Adrenal gland (tissue), 5 donors: ENCODE measurements around the gene RPGRIP1.

Experiments
- POLR2A ChIP-seq, 2 donors: fragments of 450-650 bp; IDR thresholded peaks; one replicate each; pipeline ENCODE4 v1.6.1; 2017; ENCODE audit warnings: antibody characterized with exemption in 2 of 2, mild to moderate bottlenecking in 2 of 2, moderate library complexity in 1 of 2
- TF ChIP-seq, protein P1 (sequence below), 6 experiments: fragments of 450-650 bp in 4 of 6; fragments of 200-600 bp in 2 of 6; sonication (generic) in 1 of 6; IDR thresholded peaks; 1 replicate in 5 of 6; 2 replicates in 1 of 6; pipeline versions ENCODE4 v1.5.1 to v1.8.0; 2016 to 2021; ENCODE audit warnings: antibody characterized with exemption in 6 of 6, mild to moderate bottlenecking in 2 of 6, moderate library complexity in 1 of 6
- donor health status: DM: no; HTN: no; CAD: no.

DNA sequence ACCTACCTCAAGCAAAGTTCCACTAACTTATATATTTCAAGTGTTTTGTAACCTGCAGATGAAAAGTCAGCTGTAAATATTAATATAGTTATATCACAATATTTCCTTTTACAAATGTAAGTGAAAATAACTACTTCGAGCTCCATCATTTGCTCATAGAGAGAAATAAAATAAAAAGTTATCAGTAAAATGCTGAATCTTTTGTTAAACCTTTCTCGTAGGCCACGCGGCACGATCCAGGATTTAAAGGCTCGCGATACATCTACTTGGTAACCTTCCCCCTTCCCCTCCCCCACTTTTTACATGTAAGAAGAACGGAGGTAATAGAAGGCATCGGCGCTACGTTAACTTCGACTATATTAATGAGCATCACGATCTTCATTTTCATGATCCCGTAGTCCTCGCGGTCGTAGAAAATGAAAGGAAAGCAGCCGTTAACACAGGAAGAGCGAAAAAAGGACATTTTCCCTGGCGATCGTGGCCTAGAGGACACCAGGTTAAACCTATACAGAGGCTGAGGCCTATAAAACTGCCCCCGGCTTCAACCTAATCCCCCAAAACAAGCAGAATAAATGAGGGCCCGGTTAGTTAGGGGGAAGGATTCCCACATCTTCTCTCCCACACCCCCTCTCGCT, 11.1 kb upstream of the RPGRIP1 start:
- no peak for TF ChIP-seq POLR2A (IDR thresholded peaks at IDR 0.05)
- TF ChIP-seq, protein P1, sequence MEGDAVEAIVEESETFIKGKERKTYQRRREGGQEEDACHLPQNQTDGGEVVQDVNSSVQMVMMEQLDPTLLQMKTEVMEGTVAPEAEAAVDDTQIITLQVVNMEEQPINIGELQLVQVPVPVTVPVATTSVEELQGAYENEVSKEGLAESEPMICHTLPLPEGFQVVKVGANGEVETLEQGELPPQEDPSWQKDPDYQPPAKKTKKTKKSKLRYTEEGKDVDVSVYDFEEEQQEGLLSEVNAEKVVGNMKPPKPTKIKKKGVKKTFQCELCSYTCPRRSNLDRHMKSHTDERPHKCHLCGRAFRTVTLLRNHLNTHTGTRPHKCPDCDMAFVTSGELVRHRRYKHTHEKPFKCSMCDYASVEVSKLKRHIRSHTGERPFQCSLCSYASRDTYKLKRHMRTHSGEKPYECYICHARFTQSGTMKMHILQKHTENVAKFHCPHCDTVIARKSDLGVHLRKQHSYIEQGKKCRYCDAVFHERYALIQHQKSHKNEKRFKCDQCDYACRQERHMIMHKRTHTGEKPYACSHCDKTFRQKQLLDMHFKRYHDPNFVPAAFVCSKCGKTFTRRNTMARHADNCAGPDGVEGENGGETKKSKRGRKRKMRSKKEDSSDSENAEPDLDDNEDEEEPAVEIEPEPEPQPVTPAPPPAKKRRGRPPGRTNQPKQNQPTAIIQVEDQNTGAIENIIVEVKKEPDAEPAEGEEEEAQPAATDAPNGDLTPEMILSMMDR (IDR thresholded peaks at IDR 0.05): no peak
